Liver (tissue), 3 donors: ENCODE measurements around the gene YPEL2.

Experiments used
- JUND ChIP-seq, 2 donors: IDR thresholded peaks; 2 replicates each; pipeline ENCODE4 v1.6.1; 2016; ENCODE audit warnings: antibody characterized with exemption in 2 of 2
- SP1 ChIP-seq: IDR thresholded peaks from 2 replicates; pipeline ENCODE4 v1.6.1; 2018; ENCODE audit warnings: antibody characterized with exemption, mild to moderate bottlenecking
- TAF1 ChIP-seq: conservative IDR thresholded peaks from 2 replicates; pipeline ENCODE4 v1.6.1; 2016; ENCODE audit warnings: antibody characterized with exemption, mild to moderate bottlenecking
- YY1 ChIP-seq: IDR thresholded peaks from 2 replicates; pipeline ENCODE4 v1.6.1; 2016; ENCODE audit warnings: antibody characterized with exemption, mild to moderate bottlenecking
- TF ChIP-seq, protein P1 (sequence below): fragments of 150-350 bp; IDR thresholded peaks from 2 replicates; pipeline ENCODE4 v1.5.1; 2017; ENCODE audit warnings: improper control_type of control experiment, low read depth, low read length; ENCODE audit not compliant: missing input control
- TF ChIP-seq, protein P2 (sequence below): IDR thresholded peaks from 2 replicates; pipeline ENCODE4 v1.6.1; 2016; ENCODE audit warnings: antibody characterized with exemption
- donor health status: healthy.
- donor health status: healthy.

DNA sequence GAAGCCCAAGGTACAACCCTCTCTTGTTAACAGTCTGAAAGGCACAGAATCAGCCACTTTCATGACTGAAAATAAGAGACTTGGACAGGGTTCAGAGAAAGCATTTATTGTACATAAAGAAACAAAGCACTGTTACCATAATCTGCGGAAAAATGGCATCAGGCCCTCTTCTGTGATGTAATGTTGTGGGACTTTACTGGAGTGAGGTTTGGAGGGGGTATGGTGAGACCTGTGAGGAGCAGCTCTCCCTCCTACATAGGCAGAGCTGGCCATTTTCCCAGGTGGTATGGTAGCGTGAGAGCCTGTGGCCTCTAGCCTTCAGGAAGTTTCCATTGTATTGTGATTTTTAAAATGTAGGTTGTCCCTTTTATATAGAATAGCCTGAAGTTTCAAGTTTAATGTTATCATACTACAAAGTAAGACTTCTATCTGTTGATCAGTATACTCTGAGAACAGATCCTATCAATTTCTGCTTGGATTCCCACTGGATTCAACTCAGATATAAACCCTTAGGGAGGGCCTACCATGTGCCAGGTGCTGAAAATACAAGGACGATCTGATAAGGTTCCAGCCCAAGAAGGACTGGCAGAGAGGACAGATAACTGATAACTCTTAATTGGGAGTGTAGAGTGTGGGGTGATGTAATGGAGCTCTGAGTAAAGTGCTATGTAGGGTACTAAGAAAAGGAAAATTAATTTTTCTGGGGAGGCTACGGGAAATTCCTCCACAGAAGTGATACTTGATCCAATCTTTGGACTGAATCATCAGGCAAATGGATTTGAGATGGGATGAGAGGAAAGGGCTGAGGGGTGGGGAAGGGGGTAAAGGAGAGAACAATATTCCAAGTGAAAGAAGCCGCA, 4.1 kb upstream of the YPEL2 start:
- TF ChIP-seq JUND (IDR thresholded peaks at IDR 0.05) = no peak
- no peak for TF ChIP-seq YY1
- TF ChIP-seq, protein P1, sequence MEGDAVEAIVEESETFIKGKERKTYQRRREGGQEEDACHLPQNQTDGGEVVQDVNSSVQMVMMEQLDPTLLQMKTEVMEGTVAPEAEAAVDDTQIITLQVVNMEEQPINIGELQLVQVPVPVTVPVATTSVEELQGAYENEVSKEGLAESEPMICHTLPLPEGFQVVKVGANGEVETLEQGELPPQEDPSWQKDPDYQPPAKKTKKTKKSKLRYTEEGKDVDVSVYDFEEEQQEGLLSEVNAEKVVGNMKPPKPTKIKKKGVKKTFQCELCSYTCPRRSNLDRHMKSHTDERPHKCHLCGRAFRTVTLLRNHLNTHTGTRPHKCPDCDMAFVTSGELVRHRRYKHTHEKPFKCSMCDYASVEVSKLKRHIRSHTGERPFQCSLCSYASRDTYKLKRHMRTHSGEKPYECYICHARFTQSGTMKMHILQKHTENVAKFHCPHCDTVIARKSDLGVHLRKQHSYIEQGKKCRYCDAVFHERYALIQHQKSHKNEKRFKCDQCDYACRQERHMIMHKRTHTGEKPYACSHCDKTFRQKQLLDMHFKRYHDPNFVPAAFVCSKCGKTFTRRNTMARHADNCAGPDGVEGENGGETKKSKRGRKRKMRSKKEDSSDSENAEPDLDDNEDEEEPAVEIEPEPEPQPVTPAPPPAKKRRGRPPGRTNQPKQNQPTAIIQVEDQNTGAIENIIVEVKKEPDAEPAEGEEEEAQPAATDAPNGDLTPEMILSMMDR = no peak
- TF ChIP-seq TAF1 = no peak
- TF ChIP-seq SP1 = no peak
- TF ChIP-seq, protein P2, sequence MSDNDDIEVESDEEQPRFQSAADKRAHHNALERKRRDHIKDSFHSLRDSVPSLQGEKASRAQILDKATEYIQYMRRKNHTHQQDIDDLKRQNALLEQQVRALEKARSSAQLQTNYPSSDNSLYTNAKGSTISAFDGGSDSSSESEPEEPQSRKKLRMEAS = no peak
